HepG2 (cell line): ENCODE data around the gene SOBP. TPM values are rescaled to one million over a fixed set of nuclear protein-coding genes. Genes with fewer than 3 reads are reported as not detected.

ENCODE experiments used
- NFYB ChIP-seq: sonication (generic); formaldehyde crosslinking; IDR thresholded peaks from 2 replicates; pipeline ENCODE4 v1.4.0; 2020; ENCODE audit warnings: missing genetic modification reagents
- PAWR ChIP-seq: sonication (generic); formaldehyde crosslinking; IDR thresholded peaks from 2 replicates; pipeline ENCODE4 v1.4.0; 2020; ENCODE audit warnings: missing genetic modification reagents, mild to moderate bottlenecking, borderline replicate concordance
- PRDM15 ChIP-seq: sonication (generic); formaldehyde crosslinking; IDR thresholded peaks from 2 replicates; pipeline ENCODE4 v1.4.0; 2020; ENCODE audit warnings: missing genetic modification reagents
- REST ChIP-seq, 2 experiments: IDR thresholded peaks; 2 replicates each; pipeline ENCODE4 v1.6.1; 2011 to 2012; ENCODE audit warnings: low read length in 2 of 2, borderline replicate concordance in 1 of 2, low read depth in 1 of 2, mild to moderate bottlenecking in 1 of 2, moderate library complexity in 1 of 2
- RFX1 ChIP-seq: fragments of 450-650 bp; IDR thresholded peaks from 2 replicates; pipeline ENCODE4 v1.6.1; 2017
- SIX1 ChIP-seq: sonication (generic); formaldehyde crosslinking; IDR thresholded peaks from 2 replicates; pipeline ENCODE4 v1.4.0; 2020; ENCODE audit warnings: missing genetic modification reagents, borderline replicate concordance
- SOX5 ChIP-seq: IDR thresholded peaks from 2 replicates; pipeline ENCODE4 v1.6.1; 2016; ENCODE audit warnings: borderline replicate concordance
- SRY ChIP-seq: sonication (generic); formaldehyde crosslinking; IDR thresholded peaks from 2 replicates; pipeline ENCODE4 v1.8.0; 2022; ENCODE audit warnings: mild to moderate bottlenecking, missing genetic modification reagents
- TBX3 ChIP-seq: fragments of 450-650 bp; IDR thresholded peaks from 2 replicates; pipeline ENCODE4 v1.6.1; 2017; ENCODE audit warnings: antibody characterized with exemption, mild to moderate bottlenecking, inconsistent platforms, borderline replicate concordance
- ZBTB20 ChIP-seq: sonication (generic); formaldehyde crosslinking; IDR thresholded peaks from 2 replicates; pipeline ENCODE4 v1.8.1; 2023; ENCODE audit warnings: missing genetic modification reagents, low read depth, mild to moderate bottlenecking, borderline replicate concordance
- ZNF333 ChIP-seq: sonication (generic); formaldehyde crosslinking; IDR thresholded peaks from 2 replicates; pipeline ENCODE4 v1.4.0; 2020; ENCODE audit warnings: mild to moderate bottlenecking, missing genetic modification reagents, borderline replicate concordance
- ZNF335 ChIP-seq: sonication (generic); formaldehyde crosslinking; IDR thresholded peaks from 2 replicates; pipeline ENCODE4 v1.4.0; 2020; ENCODE audit warnings: missing genetic modification reagents
- ZNF343 ChIP-seq: sonication (generic); formaldehyde crosslinking; IDR thresholded peaks from 2 replicates; pipeline ENCODE4 v1.4.0; 2020; ENCODE audit warnings: mild to moderate bottlenecking, missing genetic modification reagents
- ZNF367 ChIP-seq: sonication (generic); formaldehyde crosslinking; IDR thresholded peaks from 2 replicates; pipeline ENCODE4 v1.4.0; 2020; ENCODE audit warnings: missing genetic modification reagents, borderline replicate concordance
- ZNF672 ChIP-seq: sonication (generic); formaldehyde crosslinking; IDR thresholded peaks from 2 replicates; pipeline ENCODE4 v1.8.1; 2022; ENCODE audit warnings: missing genetic modification reagents
- ZSCAN25 ChIP-seq: sonication (generic); formaldehyde crosslinking; IDR thresholded peaks from 2 replicates; pipeline ENCODE4 v1.8.0; 2022; ENCODE audit warnings: mild to moderate bottlenecking, missing genetic modification reagents
- polyA plus RNA-seq, 8 experiments: library from polyadenylated mRNA; depleted of rRNA in 3 of 8; stranded (reverse) in 7 of 8; unstranded in 1 of 8; fragments of >200 nt; fragmentation: Illumina TruSeq in 4 of 8; extraction: Trizol in 4 of 8; gene quantifications; 2 replicates each; pipeline versions ENCODE4 v1.2.1 to v1.2.3, GENCODE V29; 2011 to 2016; ENCODE audit warnings: low read depth in 4 of 8, missing spikeins in 1 of 8, mixed read lengths in 1 of 8; ENCODE audit not compliant: insufficient read depth in 1 of 8
- total RNA-seq, 5 experiments: library from RNA; depleted of rRNA; stranded (reverse); fragments of >200 nt; fragmentation: Illumina TruSeq; extraction: Trizol; gene quantifications; 2 replicates each; pipeline ENCODE4 v1.2.3, GENCODE V29; 2016; ENCODE audit warnings: low read depth in 1 of 5
- TF ChIP-seq, protein P1 (sequence below): sonication (generic); formaldehyde crosslinking; IDR thresholded peaks from 2 replicates; pipeline ENCODE4 v1.5.0; 2020; ENCODE audit warnings: mild to moderate bottlenecking, missing genetic modification reagents
- TF ChIP-seq, protein P2 (sequence below): IDR thresholded peaks from 2 replicates; pipeline ENCODE4 v1.6.1; 2016; ENCODE audit warnings: low read depth, control low read depth

SOBP gene
- total and polyA plus RNA-seq, 2 of the 13 experiments (the other 11 are each of a cell fraction or from before 2014, with no cell fraction given), result 1.5 to 6.9 TPM

DNA sequence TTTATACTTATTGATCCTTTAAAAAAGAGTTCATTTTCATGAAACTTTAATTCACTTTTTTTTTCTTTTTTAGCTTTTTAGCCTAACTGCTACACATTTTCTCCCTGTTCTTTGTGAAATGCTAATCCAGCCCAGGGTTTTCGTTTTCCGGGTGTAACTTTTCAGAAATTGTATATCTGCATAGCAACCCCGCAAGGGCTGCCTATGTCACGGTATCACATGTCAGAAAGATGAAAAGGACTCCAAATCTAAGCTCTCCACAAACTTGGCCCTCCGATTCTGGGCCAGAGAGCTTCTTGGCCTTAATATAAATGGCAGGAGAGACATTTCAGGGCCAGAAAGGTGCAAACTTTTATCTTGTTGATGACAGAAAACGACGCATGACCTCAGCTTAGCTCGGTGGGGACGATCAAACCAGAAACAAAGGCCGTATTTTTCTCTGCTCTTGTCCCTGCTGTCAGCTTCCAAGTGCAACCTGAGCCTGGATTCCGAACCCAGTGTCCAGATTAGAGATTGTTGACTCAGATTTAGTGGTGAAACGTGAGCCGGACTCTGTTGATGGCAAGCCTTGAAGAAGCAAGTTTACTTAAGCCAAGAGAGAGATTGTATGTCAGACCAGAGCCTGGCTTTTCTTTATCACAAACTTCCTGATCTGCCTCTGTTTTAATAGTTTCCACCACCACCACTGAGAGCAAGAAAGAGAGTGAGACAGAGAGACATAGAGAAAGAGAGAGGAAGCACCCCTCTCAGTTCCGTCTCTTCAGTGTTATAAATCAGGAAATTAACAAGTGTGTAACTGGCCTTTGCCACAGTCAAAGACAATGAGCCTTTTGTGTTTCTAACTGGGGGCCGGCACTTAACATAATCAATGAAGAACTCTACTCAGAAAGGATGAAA is 176.4 kb downstream of the SOBP start (continued):
- TF ChIP-seq REST (IDR thresholded peaks at IDR 0.05; ENCODE audit: borderline replicate concordance in 1 of 2, low read depth in 1 of 2, low read length in 2 of 2) (0 out of 4 replicates have a peak, but pooled peaks of 1 of the 2 experiments have one; percentile 14), SRY (CRISPR knock-in tag) (no peak), PRDM15 (peak; percentile 72), SOX5 (peak; percentile 81; the same call in 1 of the 2 replicates), ZNF335 (CRISPR knock-in tag) (no peak), ZBTB20 (CRISPR knock-in tag) (no peak), PAWR (CRISPR knock-in tag) (no peak), ZNF343 (CRISPR knock-in tag) (no peak), ZNF367 (CRISPR knock-in tag) (no peak), ZNF333 (CRISPR knock-in tag) (no peak), ZSCAN25 (CRISPR knock-in tag) (no peak), TBX3 (0 out of 2 replicates have a peak, but pooled peaks have one; percentile 14), ZNF672 (CRISPR knock-in tag) (no peak), RFX1 (no peak), SIX1 (peak; percentile 96), NFYB (CRISPR knock-in tag) (no peak)
- TF ChIP-seq, protein P1, sequence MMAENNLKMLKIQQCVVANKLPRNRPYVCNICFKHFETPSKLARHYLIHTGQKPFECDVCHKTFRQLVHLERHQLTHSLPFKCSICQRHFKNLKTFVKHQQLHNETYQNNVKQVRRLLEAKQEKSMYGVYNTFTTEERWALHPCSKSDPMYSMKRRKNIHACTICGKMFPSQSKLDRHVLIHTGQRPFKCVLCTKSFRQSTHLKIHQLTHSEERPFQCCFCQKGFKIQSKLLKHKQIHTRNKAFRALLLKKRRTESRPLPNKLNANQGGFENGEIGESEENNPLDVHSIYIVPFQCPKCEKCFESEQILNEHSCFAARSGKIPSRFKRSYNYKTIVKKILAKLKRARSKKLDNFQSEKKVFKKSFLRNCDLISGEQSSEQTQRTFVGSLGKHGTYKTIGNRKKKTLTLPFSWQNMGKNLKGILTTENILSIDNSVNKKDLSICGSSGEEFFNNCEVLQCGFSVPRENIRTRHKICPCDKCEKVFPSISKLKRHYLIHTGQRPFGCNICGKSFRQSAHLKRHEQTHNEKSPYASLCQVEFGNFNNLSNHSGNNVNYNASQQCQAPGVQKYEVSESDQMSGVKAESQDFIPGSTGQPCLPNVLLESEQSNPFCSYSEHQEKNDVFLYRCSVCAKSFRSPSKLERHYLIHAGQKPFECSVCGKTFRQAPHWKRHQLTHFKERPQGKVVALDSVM (CRISPR knock-in tag), result no peak
- TF ChIP-seq, protein P2, sequence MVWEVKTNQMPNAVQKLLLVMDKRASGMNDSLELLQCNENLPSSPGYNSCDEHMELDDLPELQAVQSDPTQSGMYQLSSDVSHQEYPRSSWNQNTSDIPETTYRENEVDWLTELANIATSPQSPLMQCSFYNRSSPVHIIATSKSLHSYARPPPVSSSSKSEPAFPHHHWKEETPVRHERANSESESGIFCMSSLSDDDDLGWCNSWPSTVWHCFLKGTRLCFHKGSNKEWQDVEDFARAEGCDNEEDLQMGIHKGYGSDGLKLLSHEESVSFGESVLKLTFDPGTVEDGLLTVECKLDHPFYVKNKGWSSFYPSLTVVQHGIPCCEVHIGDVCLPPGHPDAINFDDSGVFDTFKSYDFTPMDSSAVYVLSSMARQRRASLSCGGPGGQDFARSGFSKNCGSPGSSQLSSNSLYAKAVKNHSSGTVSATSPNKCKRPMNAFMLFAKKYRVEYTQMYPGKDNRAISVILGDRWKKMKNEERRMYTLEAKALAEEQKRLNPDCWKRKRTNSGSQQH (CRISPR knock-in tag), result no peak
